Measurements from ENCODE around the gene PPP1R3C. TPM values are rescaled to one million over a fixed set of nuclear protein-coding genes. Genes with fewer than 3 reads are reported as not detected.

The PPP1R3C gene
- total RNA-seq, 1 experiment from 2014 or later = 13.4 TPM

DNA sequence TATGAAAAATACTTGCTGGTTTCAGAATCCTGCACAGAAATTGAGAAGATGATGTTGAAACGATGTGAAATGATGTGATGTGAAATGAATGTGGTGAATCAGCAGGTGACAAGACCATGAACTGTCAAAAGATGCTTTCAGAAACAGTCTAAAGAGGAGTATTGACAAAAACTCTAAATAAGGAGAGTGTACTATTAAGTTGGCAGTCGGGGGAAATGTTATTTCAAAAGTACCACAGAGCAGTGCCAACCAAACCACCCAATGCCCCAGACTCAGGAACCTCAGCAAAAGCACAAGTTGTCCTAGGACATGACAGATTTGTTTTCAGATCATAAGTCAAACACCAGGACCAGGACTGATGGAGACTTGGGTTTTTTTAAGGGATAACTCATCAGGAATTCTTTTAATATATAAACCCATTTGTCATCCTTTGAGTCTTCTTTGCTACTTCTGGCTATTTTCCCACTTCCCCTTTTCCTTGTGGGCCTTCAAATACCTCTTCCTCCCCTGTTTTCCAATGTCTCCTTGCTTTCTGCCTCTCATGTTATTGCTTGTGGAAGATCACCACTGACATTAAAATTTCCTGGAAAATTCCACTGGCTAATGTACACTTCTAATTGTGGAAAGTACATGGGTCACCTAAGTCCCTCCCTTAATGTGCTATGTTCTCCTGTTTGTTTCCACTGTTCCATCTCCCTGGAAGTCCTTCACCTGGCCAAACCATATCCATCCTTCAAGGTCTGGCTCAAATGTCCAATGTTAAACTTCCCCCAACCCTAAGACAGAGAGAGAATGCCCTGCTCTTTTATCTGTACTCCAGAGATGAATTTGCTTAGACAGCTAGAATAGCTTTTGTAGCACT is 10.2 kb upstream of the PPP1R3C start:
- Histone ChIP-seq H3K36me3 (no peaks in the 10 kb centered on the region), H3K9me3 (replicated peaks) (no peaks in the 10 kb centered on the region; the same call in 1 of the 2 replicates), H3K27ac (no peak overlapping the region), H3K4me3 (no peak overlapping the region), H3K27me3 (replicated peaks) (no peaks in the 10 kb centered on the region), H3K4me1 (replicated peaks) (peaks cover 3% of the 10 kb centered on the region; the same call in 1 of the 2 replicates)
- no peak for DNase-seq (ENCODE audit: low read depth in 1 of 2, low spot score in 2 of 2)

DNA sequence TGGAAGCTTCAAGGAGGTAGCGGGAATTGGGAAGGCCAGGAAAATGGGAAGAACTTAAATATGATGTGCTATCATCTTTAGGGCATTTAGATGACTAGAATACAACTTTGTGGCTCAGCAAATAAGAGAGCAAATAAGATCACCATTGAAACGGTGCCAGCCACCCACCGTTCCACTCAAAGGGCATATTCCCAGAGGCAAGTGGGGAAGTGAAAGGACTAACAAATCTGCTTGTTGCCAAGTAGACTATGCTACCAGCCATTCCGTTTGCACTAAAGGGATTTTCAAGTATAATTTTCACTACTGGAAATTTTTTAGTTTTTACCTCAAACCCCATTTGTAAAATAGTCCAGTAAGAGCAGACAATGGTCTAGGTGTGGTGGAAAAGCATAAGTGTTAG is 4.0 kb upstream of the PPP1R3C start:
- Histone ChIP-seq H3K27me3 (replicated peaks) (no peaks in the 10 kb centered on the region), H3K36me3 (no peaks in the 10 kb centered on the region), H3K27ac (no peak overlapping the region), H3K9me3 (replicated peaks) (no peaks in the 10 kb centered on the region; the same call in 1 of the 2 replicates), H3K4me1 (replicated peaks) (peaks cover 4% of the 10 kb centered on the region), H3K4me3 (no peak overlapping the region)
- DNase-seq (ENCODE audit: low read depth in 1 of 2, low spot score in 2 of 2) = no peak

DNA sequence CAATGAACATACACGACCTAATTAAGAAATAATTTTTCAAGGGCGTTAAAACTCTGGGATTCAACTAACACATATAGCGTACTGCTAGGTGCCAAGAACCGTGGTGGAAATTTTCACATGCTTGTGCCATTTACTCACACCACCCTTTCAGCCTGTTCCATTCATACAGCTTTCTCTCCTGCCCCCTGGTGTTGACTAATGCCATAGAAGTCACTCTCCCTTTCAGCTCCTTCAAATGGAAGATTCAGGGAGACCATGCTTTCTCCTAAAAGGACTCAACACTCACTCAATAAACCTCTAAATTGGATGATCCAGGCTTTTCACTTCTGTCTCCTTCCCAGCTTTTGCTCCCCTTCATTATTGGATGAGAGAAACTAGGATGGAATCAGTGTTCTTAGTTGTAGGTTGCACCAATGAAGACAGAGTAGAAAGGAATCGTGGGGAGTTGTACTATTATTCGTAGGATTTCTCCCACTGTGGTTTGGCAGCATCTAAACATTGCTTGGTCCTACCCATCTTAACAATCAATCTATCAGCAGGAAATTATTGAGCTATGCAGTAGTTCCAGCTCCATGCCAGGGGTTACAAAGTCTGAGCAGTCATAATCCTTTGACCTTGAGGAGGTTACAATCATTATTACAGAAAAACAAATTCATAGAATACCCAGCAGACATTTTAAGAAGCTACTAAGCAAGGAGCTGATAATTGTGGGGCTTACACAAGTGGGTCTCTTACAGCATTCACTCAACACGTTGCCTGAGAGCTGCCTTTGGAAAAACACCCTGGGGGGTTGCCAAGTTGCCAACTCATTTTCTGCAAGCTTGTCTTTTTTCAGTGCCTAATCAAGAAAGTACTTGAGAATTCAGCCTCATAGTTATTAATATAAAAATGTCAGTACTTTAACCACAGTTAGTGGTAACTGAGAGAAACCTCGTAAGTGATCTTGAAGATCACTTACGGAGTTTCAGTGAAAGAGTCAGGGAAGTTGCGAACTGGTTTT is 2.8 kb upstream of the PPP1R3C start:
- Histone ChIP-seq H3K4me3 (no peak overlapping the region), H3K27ac (no peak overlapping the region), H3K27me3 (replicated peaks) (no peaks in the 10 kb centered on the region), H3K36me3 (peaks cover 4% of the 10 kb centered on the region), H3K9me3 (replicated peaks) (no peaks in the 10 kb centered on the region), H3K4me1 (replicated peaks) (peaks cover 6% of the 10 kb centered on the region)
- DNase-seq (ENCODE audit: low read depth in 1 of 2, low spot score in 2 of 2) = peak; percentile 71 to 74

DNA sequence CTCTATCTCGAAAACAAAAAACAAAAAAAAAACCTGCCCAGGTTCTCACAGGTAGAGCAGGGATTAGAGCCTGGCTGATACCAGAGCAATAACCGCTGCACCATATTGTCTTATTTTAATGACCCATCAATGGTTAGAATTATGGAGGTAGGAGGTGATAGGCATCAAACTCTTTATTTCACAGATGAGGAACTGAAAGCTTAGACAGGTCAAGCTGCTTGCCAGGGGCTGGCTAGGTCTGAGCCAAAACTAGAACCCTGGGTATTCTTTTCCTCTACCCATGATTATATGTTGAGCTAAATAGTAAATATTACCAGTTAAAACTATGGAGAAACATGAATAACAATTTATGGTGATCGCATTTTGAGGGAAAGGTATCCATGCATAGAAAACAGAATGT is 2.0 kb upstream of the PPP1R3C start:
- Histone ChIP-seq H3K27ac (no peak overlapping the region), H3K9me3 (replicated peaks) (no peaks in the 10 kb centered on the region), H3K36me3 (peaks cover 12% of the 10 kb centered on the region), H3K4me1 (replicated peaks) (peaks cover 6% of the 10 kb centered on the region), H3K27me3 (replicated peaks) (no peaks in the 10 kb centered on the region), H3K4me3 (no peak overlapping the region)
- DNase-seq (ENCODE audit: low read depth in 1 of 2, low spot score in 2 of 2) = no peak

DNA sequence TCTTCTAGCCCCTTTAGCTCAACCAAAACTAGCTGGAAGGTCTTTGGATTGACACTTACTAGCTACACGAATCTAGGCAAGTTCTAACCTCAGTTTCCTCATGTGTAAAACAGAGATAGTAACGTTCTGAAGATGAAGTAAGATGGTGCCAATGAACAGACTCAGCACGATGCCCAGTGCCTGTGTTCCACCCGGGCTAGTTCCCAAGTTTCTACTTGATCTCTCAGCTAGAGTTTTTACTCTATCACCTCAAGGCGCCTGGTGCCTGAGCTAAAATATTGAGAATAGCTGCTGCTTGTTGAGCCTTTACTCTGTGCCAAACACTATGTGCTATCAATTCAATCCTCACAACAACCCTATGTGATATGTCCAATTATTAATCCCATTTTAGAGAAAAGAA is 1.4 kb upstream of the PPP1R3C start:
- no peaks in the 10 kb centered on the region for H3K27me3 ChIP-seq (replicated peaks)
- H3K4me1 ChIP-seq (replicated peaks) = peaks cover 6% of the 10 kb centered on the region
- H3K36me3 ChIP-seq = peaks cover 18% of the 10 kb centered on the region
- H3K27ac ChIP-seq = no peak overlapping the region
- DNase-seq (ENCODE audit: low read depth in 1 of 2, low spot score in 2 of 2) = no peak
- H3K9me3 ChIP-seq (replicated peaks) = no peaks in the 10 kb centered on the region
- H3K4me3 ChIP-seq = no peak overlapping the region

DNA sequence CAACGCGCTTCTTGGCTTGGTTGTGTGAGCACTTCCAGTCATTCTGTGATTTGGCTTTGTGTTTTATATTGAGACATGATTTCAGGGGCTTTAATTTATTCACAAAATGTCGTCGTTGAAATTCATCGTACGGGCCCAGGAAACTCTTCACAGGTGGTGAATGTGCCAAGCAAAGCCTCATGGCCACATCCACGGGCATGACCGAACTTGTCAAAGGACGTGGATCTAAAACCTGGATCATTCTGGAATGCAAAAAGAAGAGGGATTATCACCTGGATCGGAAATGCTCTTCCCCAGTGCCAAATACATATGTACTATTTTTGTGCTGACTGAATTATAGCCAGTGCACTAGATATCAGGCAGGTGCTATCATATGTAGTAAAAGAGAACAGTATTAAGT is 2.2 kb downstream of the PPP1R3C start:
- peaks cover 33% of the 10 kb centered on the region for H3K36me3 ChIP-seq
- no peaks in the 10 kb centered on the region for H3K27me3 ChIP-seq (replicated peaks)
- no peaks in the 10 kb centered on the region for H3K9me3 ChIP-seq (replicated peaks)
- H3K4me1 ChIP-seq (replicated peaks) = peaks cover 6% of the 10 kb centered on the region
- H3K27ac ChIP-seq = no peak overlapping the region
- no peak for DNase-seq (ENCODE audit: low read depth in 1 of 2, low spot score in 2 of 2)
- no peak overlapping the region for H3K4me3 ChIP-seq

DNA sequence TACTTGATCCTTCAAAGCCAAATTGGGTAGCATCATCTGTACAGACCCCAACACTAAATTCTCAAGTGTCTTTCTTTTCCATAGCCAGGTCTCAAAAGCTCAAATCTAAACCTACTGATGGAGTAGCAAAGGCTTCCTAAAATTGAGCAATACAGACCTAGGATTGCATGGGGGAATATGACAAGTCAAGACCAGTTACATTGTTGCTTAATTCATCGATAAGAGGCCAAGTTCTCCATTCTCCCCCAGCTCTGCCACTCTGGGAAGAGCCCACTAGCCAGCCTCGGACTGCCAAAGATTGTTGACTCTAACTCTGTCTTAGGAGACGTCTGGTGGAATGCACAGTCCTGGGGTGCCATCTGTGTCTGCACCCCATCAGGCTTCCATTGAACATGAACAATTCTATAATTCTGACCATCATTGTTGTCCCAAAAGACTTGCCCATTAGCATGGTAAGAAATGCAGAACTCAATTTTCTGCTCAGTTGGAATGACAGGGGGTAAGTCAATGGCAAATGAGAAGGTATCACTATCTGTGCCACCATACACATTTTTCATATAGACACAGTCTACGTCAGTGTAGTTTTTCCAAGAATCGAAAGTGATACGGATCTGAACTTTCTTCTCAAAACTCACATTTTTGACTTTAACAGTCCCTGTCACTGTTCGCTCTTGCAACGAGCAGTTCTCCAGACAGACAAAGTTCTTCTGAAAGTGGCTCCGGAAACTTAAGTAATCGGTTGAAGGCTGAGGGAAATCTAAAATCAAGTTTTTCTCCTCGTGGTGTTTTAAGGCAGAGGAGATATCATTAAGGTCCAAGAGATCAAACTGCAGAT is 2.9 kb downstream of the PPP1R3C start:
- Histone ChIP-seq H3K27ac (no peak overlapping the region), H3K27me3 (replicated peaks) (no peaks in the 10 kb centered on the region), H3K4me3 (no peak overlapping the region), H3K4me1 (replicated peaks) (peaks cover 6% of the 10 kb centered on the region), H3K36me3 (peaks cover 33% of the 10 kb centered on the region), H3K9me3 (replicated peaks) (no peaks in the 10 kb centered on the region)
- DNase-seq (ENCODE audit: low read depth in 1 of 2, low spot score in 2 of 2) = no peak

DNA sequence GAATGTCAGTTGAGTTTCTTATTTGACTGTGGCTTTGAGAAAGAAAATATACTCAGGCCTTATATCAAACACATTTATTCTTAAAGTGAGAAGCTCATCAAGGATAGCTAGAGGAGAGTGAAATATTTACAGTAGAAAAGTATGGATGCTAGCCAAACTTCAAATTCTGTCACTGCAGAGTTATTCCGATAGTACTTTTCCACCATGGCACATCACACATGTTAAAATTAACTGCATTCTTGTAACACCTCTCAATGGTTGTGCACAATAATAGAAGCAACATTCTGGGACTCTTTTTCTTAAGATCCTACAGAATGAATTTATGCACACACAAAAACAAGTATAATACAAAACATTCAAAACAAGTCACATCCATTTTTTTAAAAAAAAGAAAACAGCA is 4.5 kb downstream of the PPP1R3C start:
- Histone ChIP-seq H3K27ac (no peak overlapping the region), H3K4me3 (no peak overlapping the region)
- DNase-seq (ENCODE audit: low read depth in 1 of 2, low spot score in 2 of 2) = no peak

DNA sequence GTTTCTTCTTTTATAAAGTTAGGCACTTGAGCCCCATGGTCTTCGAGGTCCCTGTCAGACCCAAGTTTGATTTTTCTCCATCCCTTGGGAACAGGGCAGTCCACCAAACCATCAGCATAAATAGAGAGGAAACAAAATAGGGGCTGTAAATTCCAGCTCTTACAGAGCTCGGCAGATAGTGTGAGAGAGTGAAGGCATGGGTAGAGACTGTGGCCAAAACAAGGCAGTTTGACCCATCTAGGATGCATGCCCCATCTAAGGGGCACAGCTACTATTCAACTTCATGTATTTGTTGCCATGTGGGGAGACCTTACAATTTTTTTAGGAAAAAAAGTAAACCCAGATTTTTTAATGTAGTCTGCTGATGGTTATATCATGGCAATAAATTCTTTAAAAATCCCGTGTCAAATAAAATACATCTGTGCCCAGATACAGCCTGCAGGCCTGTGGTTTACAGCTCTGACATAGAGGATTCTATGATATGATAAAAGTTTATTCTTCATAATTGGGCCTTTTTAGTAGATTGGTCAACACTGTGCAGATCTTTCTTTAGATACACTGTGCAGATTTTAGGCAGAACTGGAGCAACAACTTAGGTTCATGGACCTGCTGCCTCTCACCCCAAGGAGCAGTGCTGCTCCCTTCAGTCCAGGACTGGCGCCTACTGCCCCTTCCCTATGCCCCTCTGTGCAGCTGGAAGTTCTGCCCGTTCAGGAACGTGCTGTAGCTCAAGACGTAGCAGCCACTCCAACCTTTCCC is 5.3 kb downstream of the PPP1R3C start:
- H3K27me3 ChIP-seq (replicated peaks) = no peaks in the 10 kb centered on the region
- H3K36me3 ChIP-seq = peaks cover 37% of the 10 kb centered on the region
- peaks cover 3% of the 10 kb centered on the region; the same call in 1 of the 2 replicates for H3K4me1 ChIP-seq (replicated peaks)
- H3K4me3 ChIP-seq = no peak overlapping the region
- H3K9me3 ChIP-seq (replicated peaks) = no peaks in the 10 kb centered on the region
- no peak overlapping the region for H3K27ac ChIP-seq
- no peak for DNase-seq (ENCODE audit: low read depth in 1 of 2, low spot score in 2 of 2)

More for the DNA sequence above, 4.5 kb downstream of the PPP1R3C start:
- Histone ChIP-seq H3K27me3 (replicated peaks) (no peaks in the 10 kb centered on the region), H3K9me3 (replicated peaks) (no peaks in the 10 kb centered on the region), H3K4me1 (replicated peaks) (peaks cover 3% of the 10 kb centered on the region; the same call in 1 of the 2 replicates), H3K36me3 (peaks cover 37% of the 10 kb centered on the region)

DNA sequence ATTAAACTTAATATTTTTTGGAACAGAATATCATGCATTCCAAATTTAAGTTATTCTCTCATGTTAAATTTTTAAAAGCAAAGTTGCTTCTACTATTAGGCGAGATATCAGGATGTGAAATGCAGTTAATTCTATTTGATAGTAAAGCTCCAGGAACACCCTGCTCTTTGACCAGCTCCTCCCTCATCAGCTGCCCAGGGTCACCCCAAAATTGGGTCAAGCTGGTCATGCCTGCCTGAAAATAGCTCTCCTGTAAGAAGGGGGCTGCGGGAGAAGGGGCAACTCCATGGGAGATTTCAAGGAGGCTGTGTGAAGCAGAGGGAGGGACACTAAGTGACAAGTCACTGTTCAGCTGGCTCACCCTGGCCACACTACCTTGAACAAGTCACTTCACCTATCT is 5.9 kb downstream of the PPP1R3C start:
- H3K27ac ChIP-seq = no peak overlapping the region
- H3K27me3 ChIP-seq (replicated peaks) = no peaks in the 10 kb centered on the region
- H3K4me3 ChIP-seq = no peak overlapping the region
- peaks cover 37% of the 10 kb centered on the region for H3K36me3 ChIP-seq
- no peaks in the 10 kb centered on the region for H3K9me3 ChIP-seq (replicated peaks)
- no peak for DNase-seq (ENCODE audit: low read depth in 1 of 2, low spot score in 2 of 2)
- peaks cover 2% of the 10 kb centered on the region; the same call in 1 of the 2 replicates for H3K4me1 ChIP-seq (replicated peaks)

DNA sequence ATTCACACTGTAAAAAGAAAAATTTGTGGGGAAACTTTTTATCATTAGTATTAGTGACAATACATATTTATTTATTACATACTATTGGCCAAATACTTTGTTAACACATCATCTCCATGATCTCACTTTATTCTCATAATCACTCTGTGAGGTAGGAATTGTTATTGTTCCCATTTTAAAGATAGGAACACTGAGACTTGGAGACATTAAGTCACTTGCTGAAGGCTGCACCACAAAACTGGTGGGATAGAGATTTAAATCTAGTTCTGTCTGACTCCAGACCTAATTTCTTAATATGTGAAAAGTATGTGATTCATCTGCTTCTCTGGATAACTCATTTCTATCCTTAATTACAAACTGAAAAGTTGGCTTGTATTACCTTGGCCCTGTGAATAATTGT is 8.2 kb downstream of the PPP1R3C start:
- no peak overlapping the region for H3K4me3 ChIP-seq
- no peak for DNase-seq (ENCODE audit: low read depth in 1 of 2, low spot score in 2 of 2)
- peaks cover 23% of the 10 kb centered on the region for H3K36me3 ChIP-seq
- H3K27ac ChIP-seq = no peak overlapping the region
- H3K27me3 ChIP-seq (replicated peaks) = no peaks in the 10 kb centered on the region
- H3K9me3 ChIP-seq (replicated peaks) = no peaks in the 10 kb centered on the region
- H3K4me1 ChIP-seq (replicated peaks) = no peaks in the 10 kb centered on the region

DNA sequence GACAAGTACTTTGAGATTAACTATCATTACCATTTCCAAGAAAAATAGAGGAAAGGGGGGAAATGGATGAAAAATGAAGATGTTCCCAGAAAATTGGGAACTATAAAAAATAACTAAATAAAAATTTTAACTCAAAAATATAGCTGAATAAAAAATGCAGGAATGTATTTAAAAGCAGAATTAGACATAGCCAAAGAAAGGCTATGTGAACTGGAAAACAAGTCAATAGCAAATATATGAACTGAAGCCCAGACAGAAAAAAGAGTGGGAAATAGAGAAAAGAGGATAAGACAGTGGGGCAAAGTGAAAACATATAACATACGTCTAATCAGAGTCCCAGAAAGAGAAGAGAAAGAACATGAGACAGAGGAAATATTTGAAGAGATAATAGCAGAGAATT is 10.3 kb downstream of the PPP1R3C start:
- Histone ChIP-seq H3K27me3 (replicated peaks) (no peaks in the 10 kb centered on the region), H3K27ac (no peak overlapping the region), H3K4me1 (replicated peaks) (peaks cover under 1% of the 10 kb centered on the region), H3K9me3 (replicated peaks) (no peaks in the 10 kb centered on the region), H3K36me3 (peaks cover 4% of the 10 kb centered on the region; the same call in 1 of the 2 replicates), H3K4me3 (no peak overlapping the region)
- DNase-seq (ENCODE audit: low read depth in 1 of 2, low spot score in 2 of 2) = no peak
